HepG2 (cell line): ENCODE results near the gene SLIT1.

Experiments used
- CHD4 ChIP-seq: fragments of 200-600 bp; sonication (generic); IDR thresholded peaks from 2 replicates; pipeline ENCODE4 v1.7.0; 2017; ENCODE audit warnings: mild to moderate bottlenecking, low read length, borderline replicate concordance
- CTCF ChIP-seq: sonication (generic); formaldehyde crosslinking; IDR thresholded peaks from 2 replicates; pipeline ENCODE4 v1.5.0; 2020; ENCODE audit warnings: mild to moderate bottlenecking, missing genetic modification reagents, moderate library complexity
- EZH2 ChIP-seq: conservative IDR thresholded peaks from 2 replicates; pipeline ENCODE4 v1.6.1; 2012; ENCODE audit warnings: mild to moderate bottlenecking, low read depth, low read length, moderate library complexity
- GTF2F1 ChIP-seq: fragments of 150-350 bp; IDR thresholded peaks from 2 replicates; pipeline ENCODE4 v1.6.1; 2014; ENCODE audit warnings: low read length
- IRF1 ChIP-seq: sonication (generic); formaldehyde crosslinking; IDR thresholded peaks from 2 replicates; pipeline ENCODE4 v1.4.0; 2020; ENCODE audit warnings: low read depth, mild to moderate bottlenecking, missing genetic modification reagents
- SIN3A ChIP-seq: IDR thresholded peaks from 2 replicates; pipeline ENCODE4 v1.6.1; 2011; ENCODE audit warnings: low read depth, mild to moderate bottlenecking, control low read depth, low read length, borderline replicate concordance
- SOX5 ChIP-seq: IDR thresholded peaks from 2 replicates; pipeline ENCODE4 v1.6.1; 2016; ENCODE audit warnings: borderline replicate concordance
- ZBTB1 ChIP-seq: sonication (generic); formaldehyde crosslinking; IDR thresholded peaks from 2 replicates; pipeline ENCODE4 v1.4.0; 2020; ENCODE audit warnings: missing genetic modification reagents, borderline replicate concordance
- ZFP41 ChIP-seq: sonication (generic); formaldehyde crosslinking; IDR thresholded peaks from 2 replicates; pipeline ENCODE4 v1.4.0; 2020; ENCODE audit warnings: mild to moderate bottlenecking, missing genetic modification reagents, borderline replicate concordance
- ZNF121 ChIP-seq: sonication (generic); formaldehyde crosslinking; IDR thresholded peaks from 2 replicates; pipeline ENCODE4 v1.5.0; 2020; ENCODE audit warnings: mild to moderate bottlenecking, missing genetic modification reagents

- TF ChIP-seq SIN3A, result no peak
- no peak for TF ChIP-seq IRF1 (CRISPR knock-in tag)
- no peak for TF ChIP-seq CTCF
- TF ChIP-seq EZH2, result no peak
- no peak for TF ChIP-seq SOX5 (CRISPR knock-in tag)
- TF ChIP-seq CHD4, result no peak
- TF ChIP-seq GTF2F1, result no peak
- TF ChIP-seq ZNF121 (CRISPR knock-in tag), result no peak
- TF ChIP-seq ZBTB1 (CRISPR knock-in tag), result no peak
- TF ChIP-seq ZFP41 (CRISPR knock-in tag), result no peak
Measured at GRCh38 chr10:97053276-97053675, 132.5 kb downstream of the SLIT1 start.
